ENCODE results near the gene GFI1B. TPM values are rescaled to one million over a fixed set of nuclear protein-coding genes. Genes with fewer than 3 reads are reported as not detected.

Gene GFI1B
- total and polyA plus RNA-seq, 4 donors = 0.05 to 53.6 TPM; not detected in 2

- no peak overlapping the region for H3K27ac ChIP-seq (ENCODE audit: low read depth in 1 of 2, low read length in 2 of 2)
- H3K27me3 ChIP-seq (ENCODE audit: control insufficient read depth in 4 of 4, insufficient read depth in 4 of 4, low read length in 3 of 4) = peaks cover 0 to 2% (median 0%) of the 10 kb centered on the region in 4 donors
- WGBS = 63% methylated on average over 18 of the region's 18 CpGs
- TF ChIP-seq CTCF (IDR thresholded peaks at IDR 0.05; ENCODE audit: low read depth, low read length, missing input control) (no peak), RAD21 (IDR thresholded peaks at IDR 0.05) (no peak), ATF3 (IDR thresholded peaks at IDR 0.05) (no peak), TAF1 (conservative IDR thresholded peaks at IDR 0.05) (no peak), RXRA (IDR thresholded peaks at IDR 0.05) (no peak), MAX (IDR thresholded peaks at IDR 0.05) (no peak), HNF4A (conservative IDR thresholded peaks at IDR 0.05) (no peak), FOXA1 (IDR thresholded peaks at IDR 0.05) (no peak), GABPA (IDR thresholded peaks at IDR 0.05 in 1 of 2, conservative IDR thresholded peaks at IDR 0.05 in 1 of 2) (no peak), REST (IDR thresholded peaks at IDR 0.05) (no peak), YY1 (IDR thresholded peaks at IDR 0.05) (no peak), HNF4G (IDR thresholded peaks at IDR 0.05) (no peak)
- no peaks in the 10 kb centered on the region for H3K36me3 ChIP-seq (ENCODE audit: control insufficient read depth in 4 of 4, insufficient read depth in 3 of 4, low read depth in 1 of 4, low read length in 3 of 4)
- no peaks in the 10 kb centered on the region for H3K9me3 ChIP-seq (ENCODE audit: control insufficient read depth in 4 of 4, low read length in 3 of 4)
- H3K4me1 ChIP-seq (ENCODE audit: control insufficient read depth in 4 of 4, insufficient read depth in 4 of 4, low read length in 3 of 4) = no peaks in the 10 kb centered on the region
- peak; percentile 90 for DNase-seq (ENCODE audit: low spot score)
- H3K4me3 ChIP-seq (ENCODE audit: low read depth in 1 of 3, low read length in 3 of 3) = no peak overlapping the region
- H3K9ac ChIP-seq (ENCODE audit: low read depth in 1 of 2, low read length in 2 of 2) = no peak overlapping the region
Measured at GRCh38 chr9:132998831-132999635, 20.5 kb downstream of the GFI1B start.

- Histone ChIP-seq H3K4me1 (ENCODE audit: control insufficient read depth in 4 of 4, insufficient read depth in 4 of 4, low read length in 3 of 4) (peaks cover 0 to 1% (median 0%) of the 10 kb centered on the region in 4 donors), H3K36me3 (ENCODE audit: control insufficient read depth in 4 of 4, insufficient read depth in 3 of 4, low read depth in 1 of 4, low read length in 3 of 4) (no peaks in the 10 kb centered on the region), H3K27ac (ENCODE audit: low read depth in 1 of 2, low read length in 2 of 2) (no peak overlapping the region), H3K9me3 (ENCODE audit: control insufficient read depth in 4 of 4, low read length in 3 of 4) (no peaks in the 10 kb centered on the region), H3K27me3 (ENCODE audit: control insufficient read depth in 4 of 4, insufficient read depth in 4 of 4, low read length in 3 of 4) (peaks cover 0 to 3% (median 1%) of the 10 kb centered on the region in 4 donors), H3K9ac (ENCODE audit: low read depth in 1 of 2, low read length in 2 of 2) (no peak overlapping the region), H3K4me3 (ENCODE audit: low read depth in 1 of 3, low read length in 3 of 3) (no peak overlapping the region)
- DNase-seq (ENCODE audit: low spot score) = peak; percentile 51
- 53% methylated on average over 13 of the region's 13 CpGs for WGBS
- TF ChIP-seq RXRA (IDR thresholded peaks at IDR 0.05) (no peak), YY1 (IDR thresholded peaks at IDR 0.05) (no peak), FOXA1 (IDR thresholded peaks at IDR 0.05) (no peak), MAX (IDR thresholded peaks at IDR 0.05) (no peak), JUND (IDR thresholded peaks at IDR 0.05) (no peak), ATF3 (IDR thresholded peaks at IDR 0.05) (no peak), EGR1 (IDR thresholded peaks at IDR 0.05; ENCODE audit: low read depth in 2 of 2) (no peak), SP1 (IDR thresholded peaks at IDR 0.05) (no peak), NR2F2 (IDR thresholded peaks at IDR 0.05) (no peak), HNF4A (conservative IDR thresholded peaks at IDR 0.05) (no peak), FOXA2 (IDR thresholded peaks at IDR 0.05) (no peak), GABPA (IDR thresholded peaks at IDR 0.05 in 1 of 2, conservative IDR thresholded peaks at IDR 0.05 in 1 of 2) (no peak), RAD21 (IDR thresholded peaks at IDR 0.05) (no peak), CTCF (IDR thresholded peaks at IDR 0.05; ENCODE audit: low read depth, low read length, missing input control) (no peak), TAF1 (conservative IDR thresholded peaks at IDR 0.05) (no peak), HNF4G (IDR thresholded peaks at IDR 0.05) (no peak)
Measured at GRCh38 chr9:133002147-133003070, 23.9 kb downstream of the GFI1B start.
